Right cardiac atrium (tissue), 5 donors: Measurements from ENCODE around the gene SLC25A17. TPM values are rescaled to one million over a fixed set of nuclear protein-coding genes. Genes with fewer than 3 reads are reported as not detected.
"Not testable (repeated sequence)": the region's sequence is repeated elsewhere in the genome, so short reads cannot be mapped to it uniquely, and the experiment has no call there.

ENCODE experiments used
- ATAC-seq, 2 donors: fragments of 200-7000 bp; cut with Tn5 transposase; one replicate each; pipeline versions ENCODE4 v1.8.0 to v1.9.1; 2020; ENCODE audit warnings: moderate library complexity in 2 of 2, mild to moderate bottlenecking in 1 of 2
- DNase-seq, 3 donors: peaks; one replicate each; pipeline ENCODE4 v3.0.0-alpha.2; 2020
- H3K27ac ChIP-seq: one replicate; pipeline ENCODE4 v1.5.1; 2013; ENCODE audit warnings: mild to moderate bottlenecking, low read length, control low read depth, moderate library complexity
- H3K27me3 ChIP-seq: one replicate; pipeline ENCODE4 v1.6.1; 2013; ENCODE audit not compliant: control insufficient read depth, insufficient read depth
- H3K4me1 ChIP-seq: one replicate; pipeline ENCODE4 v1.6.1; 2013; ENCODE audit warnings: low read length; ENCODE audit not compliant: control insufficient read depth, insufficient read depth
- H3K4me3 ChIP-seq: one replicate; pipeline ENCODE4 v1.5.1; 2013; ENCODE audit warnings: low read length, control low read depth
- H3K9me3 ChIP-seq: one replicate; pipeline ENCODE4 v1.6.1; 2013; ENCODE audit warnings: low read length; ENCODE audit not compliant: control insufficient read depth
- WGBS: extraction: QIAGEN DNeasy Blood & Tissue Kit; methylation state at CpG from one replicate; pipeline ENCODE4 v1.1.7; 2013; 5-methylcytosine and 5-hydroxymethylcytosine counted together
- intact Hi-C, 4 donors: fragments of 100-400 bp; cut with DNase I; formaldehyde crosslinking; loops; one replicate each; pipeline versions ENCODE4 v1.11.0 to v1.14.0; 2022 to 2023
- polyA plus RNA-seq: library from polyadenylated mRNA; stranded (reverse); fragments of 200-250 nt; gene quantifications from one replicate; pipeline ENCODE4 v1.2.3, GENCODE V29; 2013
- total RNA-seq, 4 donors: library from RNA; stranded (reverse); fragmentation: NEBNext Ultra II Directional; extraction: Animal tissue kit (Norgen Biotek cat#: 25700); gene quantifications; one replicate each; pipeline ENCODE4 v1.2.1, GENCODE V29; 2021
- donor health status: healthy with polysubstance abuse.
- donor health status: DM: no; HTN: yes; CAD: no.
- donor health status: DM: no; HTN: no; CAD: no.
- donor health status: DM: no; HTN: yes; CAD: no; lungs with severe emphysema.
- donor health status: DM: yes; HTN: yes; CAD: no.

Gene SLC25A17
- total and polyA plus RNA-seq, 5 donors: 3.7 to 7.5 (median 4.7) TPM

DNA sequence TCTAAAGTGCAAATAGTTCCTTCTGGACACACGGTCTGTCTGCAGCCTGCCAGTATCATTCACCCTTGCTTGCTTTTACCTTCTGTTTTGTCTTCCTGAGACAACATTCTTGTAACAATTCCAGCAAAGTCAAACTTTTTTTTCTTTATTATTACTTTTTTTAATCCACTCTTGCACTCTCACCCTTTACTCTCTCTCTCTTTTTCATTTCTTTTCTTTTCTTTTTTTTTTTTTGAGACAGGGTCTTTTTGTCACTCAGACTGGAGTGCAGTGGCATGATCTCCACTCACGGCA is 86.2 kb downstream of the SLC25A17 start:
- Histone ChIP-seq H3K27me3 (no peaks in the 10 kb centered on the region), H3K9me3 (no peaks in the 10 kb centered on the region), H3K4me1 (peaks cover 3% of the 10 kb centered on the region), H3K4me3 (no peak overlapping the region), H3K27ac (no peak overlapping the region)
- DNase-seq: no peak
- intact Hi-C loops: no loop called here
- 39% methylated on average over 2 of the region's 2 CpGs for WGBS
- no peak for ATAC-seq

GRCh38 chr22:40729284-40729683 is 89.9 kb downstream of the SLC25A17 start:
- ATAC-seq: no peak
- no peak for DNase-seq
- intact Hi-C loops: no loop called here
- no peak overlapping the region for H3K27ac ChIP-seq
- H3K4me1 ChIP-seq: peaks cover 3% of the 10 kb centered on the region
- no peaks in the 10 kb centered on the region for H3K27me3 ChIP-seq
- H3K9me3 ChIP-seq: no peaks in the 10 kb centered on the region
- WGBS: 94% methylated on average over 6 of the region's 6 CpGs
- H3K4me3 ChIP-seq: no peak overlapping the region

- Histone ChIP-seq H3K27me3 (no peaks in the 10 kb centered on the region), H3K4me1 (peaks cover 3% of the 10 kb centered on the region), H3K4me3 (no peak overlapping the region), H3K9me3 (no peaks in the 10 kb centered on the region), H3K27ac (no peak overlapping the region)
- ATAC-seq: no peak
- peak in 1 of 3 donors; percentile 25 for DNase-seq
- intact Hi-C loops: no loop called here
- 56% methylated on average over 13 of the region's 13 CpGs for WGBS
Measured at GRCh38 chr22:40728731-40729189, 90.4 kb downstream of the SLC25A17 start.

GRCh38 chr22:40727964-40728615 is 91.1 kb downstream of the SLC25A17 start:
- Histone ChIP-seq H3K9me3 (no peaks in the 10 kb centered on the region), H3K27me3 (no peaks in the 10 kb centered on the region), H3K4me3 (no peak overlapping the region), H3K4me1 (peaks cover 3% of the 10 kb centered on the region), H3K27ac (no peak overlapping the region)
- 94% methylated on average over 14 of the region's 14 CpGs for WGBS
- DNase-seq (peak in 1 of 3 donors; percentile 18), ATAC-seq (no peak)
- intact Hi-C loops: no loop called here

GRCh38 chr22:40727070-40727963 is 91.8 kb downstream of the SLC25A17 start:
- 89% methylated on average over 11 of the region's 11 CpGs for WGBS
- Histone ChIP-seq H3K4me3 (no peak overlapping the region), H3K27me3 (no peaks in the 10 kb centered on the region), H3K9me3 (no peaks in the 10 kb centered on the region), H3K4me1 (no peaks in the 10 kb centered on the region), H3K27ac (no peak overlapping the region)
- intact Hi-C loops: no loop called here
- DNase-seq: peak in 1 of 3 donors; percentile 59
- ATAC-seq: no peak

DNA sequence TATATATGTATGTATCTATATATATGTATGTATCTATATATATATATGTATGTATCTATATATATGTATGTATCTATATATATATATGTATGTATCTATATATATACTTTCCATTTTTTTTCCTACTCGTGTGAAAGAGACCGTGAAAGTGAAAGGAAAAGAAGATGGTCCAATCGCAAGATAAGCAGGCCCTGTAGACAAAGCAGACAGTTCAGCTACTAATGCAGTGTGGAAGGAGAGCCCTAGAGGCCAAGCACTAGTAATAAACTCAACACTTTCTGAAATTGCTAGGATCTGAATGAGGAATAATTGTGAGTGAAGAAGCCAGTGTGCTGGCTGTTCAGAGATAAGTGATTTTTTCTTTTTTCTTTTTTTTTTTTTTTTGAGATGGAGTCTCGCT is 92.6 kb downstream of the SLC25A17 start:
- peak in 1 of 2 donors; percentile 43 for ATAC-seq
- H3K27me3 ChIP-seq: no peaks in the 10 kb centered on the region
- H3K4me3 ChIP-seq: no peak overlapping the region
- WGBS: 44% methylated on average over 4 of the region's 4 CpGs
- no peaks in the 10 kb centered on the region for H3K4me1 ChIP-seq
- intact Hi-C loops: no loop called here
- no peak overlapping the region for H3K27ac ChIP-seq
- DNase-seq: no peak
- no peaks in the 10 kb centered on the region for H3K9me3 ChIP-seq

GRCh38 chr22:40723396-40723933 is 95.7 kb downstream of the SLC25A17 start:
- no peak for ATAC-seq
- Histone ChIP-seq H3K4me1 (no peaks in the 10 kb centered on the region), H3K27me3 (no peaks in the 10 kb centered on the region), H3K27ac (no peak overlapping the region), H3K4me3 (no peak overlapping the region), H3K9me3 (no peaks in the 10 kb centered on the region)
- 93% methylated on average over 13 of the region's 13 CpGs for WGBS
- intact Hi-C loops: no loop called here
- no peak for DNase-seq

DNA sequence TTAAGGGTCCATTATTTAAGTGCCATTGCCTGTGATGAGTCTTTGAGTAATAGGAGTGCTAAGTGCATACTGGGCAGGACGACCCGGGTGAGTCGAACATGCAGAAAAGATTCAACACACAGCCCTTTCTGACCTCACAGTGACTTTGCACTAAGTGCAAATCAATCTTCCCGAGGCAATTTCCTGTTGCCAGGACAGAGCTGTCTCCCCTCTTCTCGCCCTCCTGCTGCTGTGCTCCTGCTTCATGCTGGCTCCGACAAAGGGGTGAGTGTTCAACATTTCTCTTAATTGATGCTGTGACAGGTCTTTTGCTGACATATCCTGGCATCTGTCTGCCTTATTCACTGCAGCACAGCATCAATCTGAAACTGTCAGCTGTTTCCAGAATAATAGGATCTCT is 97.9 kb downstream of the SLC25A17 start:
- intact Hi-C loops: no loop called here
- no peak overlapping the region for H3K27ac ChIP-seq
- H3K4me3 ChIP-seq: no peak overlapping the region
- no peaks in the 10 kb centered on the region for H3K9me3 ChIP-seq
- ATAC-seq: peak; percentile 30 to 69
- no peaks in the 10 kb centered on the region for H3K4me1 ChIP-seq
- WGBS: 8% methylated on average over 6 of the region's 6 CpGs
- no peak for DNase-seq
- H3K27me3 ChIP-seq: no peaks in the 10 kb centered on the region

GRCh38 chr22:40720538-40721256 is 98.4 kb downstream of the SLC25A17 start:
- Histone ChIP-seq H3K27ac (no peak overlapping the region), H3K9me3 (no peaks in the 10 kb centered on the region), H3K27me3 (no peaks in the 10 kb centered on the region), H3K4me3 (no peak overlapping the region), H3K4me1 (no peaks in the 10 kb centered on the region)
- 44% methylated on average over 11 of the region's 11 CpGs for WGBS
- DNase-seq (no peak), ATAC-seq (peak; percentile 60 to 65)
- intact Hi-C loops: no loop called here

GRCh38 chr22:40720156-40720537 is 99.0 kb downstream of the SLC25A17 start:
- 96% methylated on average over 6 of the region's 6 CpGs for WGBS
- H3K27ac ChIP-seq, DNase-seq, H3K4me1 ChIP-seq, H3K9me3 ChIP-seq, H3K4me3 ChIP-seq, intact Hi-C loops, H3K27me3 ChIP-seq, ATAC-seq: not testable (repeated sequence)
